ENCODE results near the gene OGG1. TPM values are rescaled to one million over a fixed set of nuclear protein-coding genes. Genes with fewer than 3 reads are reported as not detected.

Gene OGG1
- total and polyA plus RNA-seq, 9 of the 15 experiments (the other 6 are each of a cell fraction or from before 2014, with no cell fraction given) = 6.6 to 33.0 (median 24.4) TPM

DNA sequence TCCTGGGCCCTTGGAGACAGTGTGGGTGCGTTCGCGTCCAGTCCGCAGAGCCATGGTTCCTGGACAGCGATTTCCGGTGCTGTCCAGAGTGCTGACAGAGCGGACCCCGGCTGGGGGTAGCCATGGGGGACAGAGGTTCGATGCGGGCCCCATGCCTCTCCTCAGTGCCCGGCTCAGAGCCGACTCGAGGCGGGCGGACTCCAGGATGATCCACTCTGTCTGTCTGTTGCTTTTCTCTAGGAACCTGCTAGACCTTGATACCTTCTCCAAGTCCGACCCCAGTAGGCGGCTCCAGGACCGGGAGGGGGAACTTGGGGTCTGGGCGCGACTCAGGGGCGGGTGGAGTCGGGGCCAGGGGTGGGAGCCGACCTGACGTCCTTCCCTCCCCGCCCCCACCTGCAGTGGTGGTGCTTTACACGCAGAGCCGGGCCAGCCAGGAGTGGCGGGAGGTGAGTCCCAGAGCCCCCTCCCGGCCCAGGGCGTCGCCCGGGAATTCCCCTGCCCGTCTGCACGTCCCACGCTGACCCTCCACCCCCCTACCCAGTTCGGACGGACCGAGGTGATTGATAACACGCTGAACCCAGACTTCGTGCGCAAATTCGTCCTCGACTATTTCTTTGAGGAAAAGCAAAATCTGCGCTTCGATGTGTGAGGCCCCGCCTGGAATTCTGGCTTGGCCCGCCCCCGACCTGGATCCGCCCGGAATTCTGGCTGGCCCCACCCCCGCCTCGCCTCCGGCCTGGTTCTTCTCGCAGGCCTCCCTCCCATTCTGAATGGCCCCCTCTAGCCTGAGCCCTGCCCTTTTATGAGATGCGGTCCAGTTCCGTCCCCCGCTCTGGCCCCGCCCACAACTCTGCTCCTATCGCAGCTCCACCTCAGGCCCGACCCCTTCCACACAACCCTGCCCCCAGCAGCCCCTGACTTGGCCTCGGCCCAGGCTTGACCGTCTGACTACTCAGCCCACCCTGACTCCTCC, 45.1 kb upstream of the OGG1 start (continued):
- TF ChIP-seq JUN (IDR thresholded peaks at IDR 0.05; ENCODE audit: borderline replicate concordance, low read depth, low read length) (no peak), JUN (CRISPR knock-in tag; IDR thresholded peaks at IDR 0.05; ENCODE audit: borderline replicate concordance) (peak; percentile 71; the same call in 1 of the 2 replicates), POLR2H (tag; IDR thresholded peaks at IDR 0.05; ENCODE audit: low read depth) (no peak), ZNF785 (CRISPR knock-in tag; IDR thresholded peaks at IDR 0.05) (no peak), HDAC1 (IDR thresholded peaks at IDR 0.05) (peak in 1 of 2 experiments; percentile 74; a peak in 1 of 4 replicates)
- TF ChIP-seq, protein P1, sequence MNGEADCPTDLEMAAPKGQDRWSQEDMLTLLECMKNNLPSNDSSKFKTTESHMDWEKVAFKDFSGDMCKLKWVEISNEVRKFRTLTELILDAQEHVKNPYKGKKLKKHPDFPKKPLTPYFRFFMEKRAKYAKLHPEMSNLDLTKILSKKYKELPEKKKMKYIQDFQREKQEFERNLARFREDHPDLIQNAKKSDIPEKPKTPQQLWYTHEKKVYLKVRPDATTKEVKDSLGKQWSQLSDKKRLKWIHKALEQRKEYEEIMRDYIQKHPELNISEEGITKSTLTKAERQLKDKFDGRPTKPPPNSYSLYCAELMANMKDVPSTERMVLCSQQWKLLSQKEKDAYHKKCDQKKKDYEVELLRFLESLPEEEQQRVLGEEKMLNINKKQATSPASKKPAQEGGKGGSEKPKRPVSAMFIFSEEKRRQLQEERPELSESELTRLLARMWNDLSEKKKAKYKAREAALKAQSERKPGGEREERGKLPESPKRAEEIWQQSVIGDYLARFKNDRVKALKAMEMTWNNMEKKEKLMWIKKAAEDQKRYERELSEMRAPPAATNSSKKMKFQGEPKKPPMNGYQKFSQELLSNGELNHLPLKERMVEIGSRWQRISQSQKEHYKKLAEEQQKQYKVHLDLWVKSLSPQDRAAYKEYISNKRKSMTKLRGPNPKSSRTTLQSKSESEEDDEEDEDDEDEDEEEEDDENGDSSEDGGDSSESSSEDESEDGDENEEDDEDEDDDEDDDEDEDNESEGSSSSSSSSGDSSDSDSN (IDR thresholded peaks at IDR 0.05; ENCODE audit: borderline replicate concordance in 1 of 2, low read depth in 2 of 2, low read length in 2 of 2) = no peak
- TF ChIP-seq, protein P2, sequence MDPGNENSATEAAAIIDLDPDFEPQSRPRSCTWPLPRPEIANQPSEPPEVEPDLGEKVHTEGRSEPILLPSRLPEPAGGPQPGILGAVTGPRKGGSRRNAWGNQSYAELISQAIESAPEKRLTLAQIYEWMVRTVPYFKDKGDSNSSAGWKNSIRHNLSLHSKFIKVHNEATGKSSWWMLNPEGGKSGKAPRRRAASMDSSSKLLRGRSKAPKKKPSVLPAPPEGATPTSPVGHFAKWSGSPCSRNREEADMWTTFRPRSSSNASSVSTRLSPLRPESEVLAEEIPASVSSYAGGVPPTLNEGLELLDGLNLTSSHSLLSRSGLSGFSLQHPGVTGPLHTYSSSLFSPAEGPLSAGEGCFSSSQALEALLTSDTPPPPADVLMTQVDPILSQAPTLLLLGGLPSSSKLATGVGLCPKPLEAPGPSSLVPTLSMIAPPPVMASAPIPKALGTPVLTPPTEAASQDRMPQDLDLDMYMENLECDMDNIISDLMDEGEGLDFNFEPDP (CRISPR knock-in tag; IDR thresholded peaks at IDR 0.05) = no peak
- TF ChIP-seq, protein P3, sequence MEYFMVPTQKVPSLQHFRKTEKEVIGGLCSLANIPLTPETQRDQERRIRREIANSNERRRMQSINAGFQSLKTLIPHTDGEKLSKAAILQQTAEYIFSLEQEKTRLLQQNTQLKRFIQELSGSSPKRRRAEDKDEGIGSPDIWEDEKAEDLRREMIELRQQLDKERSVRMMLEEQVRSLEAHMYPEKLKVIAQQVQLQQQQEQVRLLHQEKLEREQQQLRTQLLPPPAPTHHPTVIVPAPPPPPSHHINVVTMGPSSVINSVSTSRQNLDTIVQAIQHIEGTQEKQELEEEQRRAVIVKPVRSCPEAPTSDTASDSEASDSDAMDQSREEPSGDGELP (CRISPR knock-in tag; IDR thresholded peaks at IDR 0.05; ENCODE audit: borderline replicate concordance) = peak; percentile 83
